T-cell (primary cell): ENCODE measurements around the gene GALNT9. TPM values are rescaled to one million over a fixed set of nuclear protein-coding genes. Genes with fewer than 3 reads are reported as not detected.

Source experiments
- ATAC-seq, 4 experiments: fragments of 200-7000 bp in 3 of 4; fragments of 150-1000 bp in 1 of 4; cut with Tn5 transposase; replicated peaks in 1 of 4; 1 replicate in 3 of 4; 2 replicates in 1 of 4; pipeline ENCODE4 v1.10.0; 2021; ENCODE audit warnings: moderate library complexity in 3 of 4, mild to moderate bottlenecking in 2 of 4, moderate number of reproducible peaks in 1 of 4
- CTCF ChIA-PET, 2 donors: fragments of 300-600 bp; sonication (Branson Sonifier 250); formaldehyde crosslinking; loops; one replicate each; lab custom pipeline; 2022; ENCODE audit warnings: antibody characterized with exemption in 2 of 2; lab: Charles Lee
- POLR2A ChIA-PET, 2 donors: fragments of 300-600 bp; sonication (Branson Sonifier 250); formaldehyde crosslinking; loops; one replicate each; lab custom pipeline; 2022; ENCODE audit warnings: antibody characterized with exemption in 2 of 2; lab: Charles Lee
- DNase-seq, 35 experiments: peaks; one replicate each; pipeline versions ENCODE4 v3.0.0 to v3.0.0-alpha.2; 2013 to 2023
- H3K27ac ChIP-seq: one replicate; pipeline ENCODE4 v1.5.1; 2013; ENCODE audit warnings: low read length
- H3K27me3 ChIP-seq, 2 experiments: replicated peaks in 1 of 2; 1 replicate in 1 of 2; 2 replicates in 1 of 2; pipeline versions ENCODE4 v1.6.1 to v1.7.0; 2013; ENCODE audit warnings: low read length in 1 of 2, mixed read lengths in 1 of 2; ENCODE audit not compliant: control insufficient read depth in 2 of 2, insufficient read depth in 2 of 2; ENCODE audit errors: extremely low read depth in 1 of 2
- H3K36me3 ChIP-seq, 2 donors: 1 replicate in 1 of 2; 2 replicates in 1 of 2; pipeline versions ENCODE4 v1.6.1 to v1.7.0; 2013; ENCODE audit warnings: low read length in 1 of 2; ENCODE audit not compliant: control insufficient read depth in 2 of 2, insufficient read depth in 1 of 2; ENCODE audit errors: extremely low read depth in 1 of 2
- H3K4me1 ChIP-seq, 2 experiments: 1 replicate in 1 of 2; 2 replicates in 1 of 2; pipeline versions ENCODE4 v1.6.1 to v1.7.0; 2013; ENCODE audit warnings: low read length in 2 of 2, mixed read lengths in 1 of 2; ENCODE audit not compliant: insufficient read depth in 2 of 2, control insufficient read depth in 1 of 2; ENCODE audit errors: extremely low read depth in 1 of 2
- H3K4me3 ChIP-seq, 2 donors: 1 replicate in 1 of 2; 2 replicates in 1 of 2; pipeline versions ENCODE4 v1.5.1 to v1.7.0; 2013; ENCODE audit warnings: mild to moderate bottlenecking in 2 of 2, low read length in 1 of 2, moderate library complexity in 1 of 2; ENCODE audit not compliant: control insufficient read depth in 1 of 2; ENCODE audit errors: extremely low read depth in 1 of 2
- H3K9me3 ChIP-seq: 2 replicates; pipeline ENCODE4 v1.7.0; 2013
- H3K27ac Mint-ChIP-seq, 2 donors: one replicate each; pipeline ENCODE4 v1.8.0; 2020 to 2021; ENCODE audit warnings: mild to moderate bottlenecking in 2 of 2, mixed read lengths in 2 of 2
- H3K27me3 Mint-ChIP-seq, 2 donors: one replicate each; pipeline ENCODE4 v1.8.0; 2021 to 2022; ENCODE audit warnings: mixed read lengths in 2 of 2
- H3K36me3 Mint-ChIP-seq: one replicate; pipeline ENCODE4 v1.8.0; 2021; ENCODE audit warnings: mixed read lengths
- H3K4me1 Mint-ChIP-seq, 3 donors: one replicate each; pipeline ENCODE4 v1.8.0; 2020 to 2022; ENCODE audit warnings: mixed read lengths in 3 of 3, mild to moderate bottlenecking in 1 of 3
- H3K4me3 Mint-ChIP-seq, 3 donors: one replicate each; pipeline ENCODE4 v1.8.0; 2020 to 2022; ENCODE audit warnings: mild to moderate bottlenecking in 3 of 3, mixed read lengths in 3 of 3, moderate library complexity in 3 of 3
- H3K9me3 Mint-ChIP-seq, 3 donors: one replicate each; pipeline ENCODE4 v1.8.0; 2020 to 2022; ENCODE audit warnings: mixed read lengths in 3 of 3
- WGBS: methylation state at CpG from one replicate; pipeline ENCODE4 v1.1.5; 2013; ENCODE audit warnings: missing lambda C conversion rate; ENCODE audit not compliant: insufficient coverage; 5-methylcytosine and 5-hydroxymethylcytosine counted together
- total RNA-seq, 35 experiments: library from RNA in 6 of 35; stranded (reverse) in 6 of 35; fragments of 120-200 nt in 1 of 35; gene quantifications; one replicate each; pipeline versions ENCODE4 v1.2.1 to v1.2.4 and lab custom pipeline; 2013 to 2026

The GALNT9 gene
- total RNA-seq, 5 donors from 2014 or later (not counting 1 experiment from before 2014, with no cell fraction given): 0.72 TPM; not detected in 4

GRCh38 chr12:132164426-132164825, 165.0 kb downstream of the GALNT9 start:
- ATAC-seq (no peak), DNase-seq (no peak)
- H3K4me3 Mint-ChIP-seq: peak overlapping the region in 1 of 3 donors; percentile 28
- H3K27ac Mint-ChIP-seq: no peak overlapping the region
- H3K27ac ChIP-seq: no peak overlapping the region
- no peak overlapping the region for H3K4me3 ChIP-seq
- peaks cover 0 to 7% (median 0%) of the 10 kb centered on the region in 3 donors for H3K9me3 Mint-ChIP-seq
- 100% methylated on average over 2 of the region's 7 CpGs for WGBS
- POLR2A ChIA-PET: interaction anchor here in 1 of 2 donors (0.5 kb wide), 1 partner anchor 31 kb away, joined by 3 read pairs; no protein-coding TSS in a partner anchor
- CTCF ChIA-PET: no interaction called here
- no peaks in the 10 kb centered on the region for H3K27me3 Mint-ChIP-seq
- H3K27me3 ChIP-seq: peaks cover 0 to 14% of the 10 kb centered on the region in 2 experiments
- no peaks in the 10 kb centered on the region for H3K36me3 Mint-ChIP-seq
- peaks cover 9 to 37% (median 22%) of the 10 kb centered on the region in 3 donors for H3K4me1 Mint-ChIP-seq
- no peaks in the 10 kb centered on the region for H3K36me3 ChIP-seq
- H3K4me1 ChIP-seq: peaks cover 4 to 34% of the 10 kb centered on the region in 2 experiments
- H3K9me3 ChIP-seq: no peaks in the 10 kb centered on the region

- ATAC-seq (no peak), DNase-seq (no peak)
- Histone ChIP-seq H3K27me3 (peaks cover 0 to 12% of the 10 kb centered on the region in 2 experiments), H3K4me3 (no peak overlapping the region), H3K27ac (no peak overlapping the region), H3K36me3 (no peaks in the 10 kb centered on the region), H3K4me1 (peaks cover 4 to 34% of the 10 kb centered on the region in 2 experiments), H3K9me3 (no peaks in the 10 kb centered on the region)
- peaks cover 0 to 7% (median 0%) of the 10 kb centered on the region in 3 donors for H3K9me3 Mint-ChIP-seq
- H3K4me1 Mint-ChIP-seq: peaks cover 9 to 37% (median 22%) of the 10 kb centered on the region in 3 donors
- WGBS: 85% methylated on average over 11 of the region's 11 CpGs
- H3K4me3 Mint-ChIP-seq: peak overlapping the region in 1 of 3 donors; percentile 28
- ChIA-PET CTCF (interaction anchor here in 1 of 2 donors (1.2 to 1.6 kb wide), 2 partner anchors 11 to 55 kb away, joined by 3 to 4 read pairs; no protein-coding TSS in a partner anchor), POLR2A (interaction anchor here in 1 of 2 donors (0.5 kb wide), 1 partner anchor 32 kb away, joined by 3 read pairs; no protein-coding TSS in a partner anchor)
- no peak overlapping the region for H3K27ac Mint-ChIP-seq
- H3K36me3 Mint-ChIP-seq: no peaks in the 10 kb centered on the region
- no peaks in the 10 kb centered on the region for H3K27me3 Mint-ChIP-seq
Observed at GRCh38 chr12:132163911-132164288, 165.5 kb downstream of the GALNT9 start.

- ATAC-seq (peak in 3 of 4 experiments; percentile 11 to 19 (median 17)), DNase-seq (peak in 1 of 35 experiments; percentile 2)
- Mint-ChIP-seq H3K36me3 (no peaks in the 10 kb centered on the region), H3K27me3 (no peaks in the 10 kb centered on the region), H3K4me1 (peaks cover 9 to 37% (median 22%) of the 10 kb centered on the region in 3 donors), H3K27ac (no peak overlapping the region), H3K4me3 (peak overlapping the region; percentile 28 to 49 (median 34)), H3K9me3 (peaks cover 0 to 7% (median 0%) of the 10 kb centered on the region in 3 donors)
- POLR2A ChIA-PET: interaction anchor here in 1 of 2 donors (1.0 kb wide), 1 partner anchor 22 kb away, joined by 4 read pairs; no protein-coding TSS in a partner anchor
- Histone ChIP-seq H3K27ac (no peak overlapping the region), H3K27me3 (peaks cover 0 to 9% of the 10 kb centered on the region in 2 experiments), H3K36me3 (no peaks in the 10 kb centered on the region), H3K4me1 (peaks cover 4 to 30% of the 10 kb centered on the region in 2 experiments), H3K9me3 (no peaks in the 10 kb centered on the region), H3K4me3 (peak overlapping the region in 1 of 2 donors; percentile 19)
- CTCF ChIA-PET: interaction anchor here (1.0 to 1.6 kb wide), 3 partner anchors 11 to 56 kb away, joined by 3 to 4 read pairs (median 3); no protein-coding TSS in a partner anchor
- WGBS: 63% methylated on average over 23 of the region's 26 CpGs
Observed at GRCh38 chr12:132163041-132163910, 166.1 kb downstream of the GALNT9 start.

- POLR2A ChIA-PET: interaction anchor here in 1 of 2 donors (1.0 kb wide), 1 partner anchor 23 kb away, joined by 4 read pairs; no protein-coding TSS in a partner anchor
- no peaks in the 10 kb centered on the region for H3K27me3 Mint-ChIP-seq
- H3K36me3 Mint-ChIP-seq: no peaks in the 10 kb centered on the region
- Histone ChIP-seq H3K4me1 (peaks cover 4 to 23% of the 10 kb centered on the region in 2 experiments), H3K27ac (no peak overlapping the region), H3K27me3 (peaks cover 0 to 2% of the 10 kb centered on the region in 2 experiments), H3K9me3 (no peaks in the 10 kb centered on the region), H3K36me3 (no peaks in the 10 kb centered on the region), H3K4me3 (peak overlapping the region in 1 of 2 donors; percentile 19)
- peak; percentile 12 to 88 (median 34) for ATAC-seq
- H3K4me3 Mint-ChIP-seq: peak overlapping the region in 2 of 3 donors; percentile 3 to 28
- peak overlapping the region in 1 of 2 donors; percentile 52 for H3K27ac Mint-ChIP-seq
- peaks cover 0 to 7% (median 0%) of the 10 kb centered on the region in 3 donors for H3K9me3 Mint-ChIP-seq
- DNase-seq: peak in 5 of 35 experiments; percentile 4 to 66 (median 31)
- 19% methylated on average over 15 of the region's 17 CpGs for WGBS
- CTCF ChIA-PET: interaction anchor here (0.9 to 1.6 kb wide), 4 partner anchors 9 to 57 kb away, joined by 3 to 4 read pairs (median 3); no protein-coding TSS in a partner anchor
- H3K4me1 Mint-ChIP-seq: peaks cover 9 to 34% (median 19%) of the 10 kb centered on the region in 3 donors
Observed at GRCh38 chr12:132162508-132163031, 166.8 kb downstream of the GALNT9 start.

GRCh38 chr12:132161796-132162507, 167.4 kb downstream of the GALNT9 start:
- ChIA-PET POLR2A (interaction anchor here (0.6 to 1.0 kb wide), 2 partner anchors 24 to 68 kb away, joined by 4 to 5 read pairs; no protein-coding TSS in a partner anchor), CTCF (interaction anchor here (0.6 to 1.0 kb wide), 4 partner anchors 8 to 57 kb away, joined by 3 to 7 read pairs (median 4); no protein-coding TSS in a partner anchor)
- H3K9me3 Mint-ChIP-seq: peaks cover 0 to 6% (median 0%) of the 10 kb centered on the region in 3 donors
- H3K4me1 Mint-ChIP-seq: peaks cover 9 to 28% (median 19%) of the 10 kb centered on the region in 3 donors
- no peaks in the 10 kb centered on the region for H3K27me3 ChIP-seq
- no peaks in the 10 kb centered on the region for H3K36me3 Mint-ChIP-seq
- ATAC-seq (peak in 1 of 4 experiments; percentile 8), DNase-seq (peak in 1 of 35 experiments; percentile 4)
- WGBS: 67% methylated on average over 16 of the region's 17 CpGs
- H3K4me1 ChIP-seq: peaks cover 4 to 22% of the 10 kb centered on the region in 2 experiments
- no peaks in the 10 kb centered on the region for H3K9me3 ChIP-seq
- H3K27me3 Mint-ChIP-seq: no peaks in the 10 kb centered on the region
- peak overlapping the region in 1 of 2 donors; percentile 52 for H3K27ac Mint-ChIP-seq
- peak overlapping the region in 1 of 3 donors; percentile 28 for H3K4me3 Mint-ChIP-seq
- H3K27ac ChIP-seq: no peak overlapping the region
- peaks cover 0 to 3% of the 10 kb centered on the region in 2 donors for H3K36me3 ChIP-seq
- H3K4me3 ChIP-seq: no peak overlapping the region
